HCT116 (cell line): Measurements from ENCODE around the gene HASPIN. TPM values are rescaled to one million over a fixed set of nuclear protein-coding genes. Genes with fewer than 3 reads are reported as not detected.
"Not testable (repeated sequence)": the region's sequence is repeated elsewhere in the genome, so short reads cannot be mapped to it uniquely, and the experiment has no call there.

Source experiments
- ATAC-seq: fragments of 200-7000 bp; cut with Tn5 transposase; 2 replicates; pipeline ENCODE4 v1.9.1; 2020; ENCODE audit warnings: mild to moderate bottlenecking, moderate library complexity
- BruUV-seq: library from RNA; stranded (reverse); fragments of 400-500 nt; replicated peaks from 2 replicates; lab custom pipeline; 2021; lab: Mats Ljungman, UMichigan
- CTCF ChIA-PET: fragments of 300-600 bp; sonication (Branson Sonifier 250); formaldehyde crosslinking; loops from one replicate; lab custom pipeline; 2021; ENCODE audit warnings: antibody characterized with exemption; lab: Charles Lee
- POLR2A ChIA-PET: fragments of 300-600, 350-600 bp; sonication (Branson Sonifier 250); formaldehyde crosslinking; loops from one replicate; lab custom pipeline; 2021; ENCODE audit warnings: antibody characterized with exemption; lab: Charles Lee
- RAD21 ChIA-PET, 2 experiments: fragments of 300-600 bp; sonication (Branson Sonifier 250); formaldehyde crosslinking; loops; one replicate each; lab custom pipeline; 2023; ENCODE audit warnings: low total read pairs in 2 of 2; ENCODE audit not compliant: uncharacterized antibody in 2 of 2, unreplicated experiment in 2 of 2, low non-redundant PET in 1 of 2; lab: Charles Lee
- DNase-seq: peaks from one replicate; pipeline ENCODE4 v3.0.0-alpha.2; 2010; ENCODE audit warnings: low read depth, low spot score
- H2AFZ ChIP-seq: fragments of 200-600 bp; shearing (Covaris generic), sonication (generic); 2 replicates; pipeline ENCODE4 v1.6.1; 2017; ENCODE audit warnings: low read depth, mixed run types, mixed read lengths, antibody characterized with exemption, low read length; ENCODE audit not compliant: poor library complexity, severe bottlenecking
- H3K27ac ChIP-seq: 2 replicates; pipeline ENCODE4 v1.5.1; 2012; ENCODE audit warnings: low read depth, low read length
- H3K27me3 ChIP-seq: fragments of 200-600 bp; sonication (generic); 2 replicates; pipeline ENCODE4 v1.6.1; 2016; ENCODE audit warnings: mixed run types, low read length, mixed read lengths; ENCODE audit not compliant: insufficient read depth
- H3K36me3 ChIP-seq, 2 experiments: fragments of 200-500 bp in 1 of 2; fragments of 200-600 bp in 1 of 2; sonication (Bioruptor generic) in 1 of 2; sonication (generic) in 1 of 2; 2 replicates each; pipeline versions ENCODE4 v1.5.1 to v1.6.1; 2014 to 2016; ENCODE audit warnings: low read length in 2 of 2, inconsistent platforms in 1 of 2, mixed read lengths in 1 of 2, mixed run types in 1 of 2; ENCODE audit not compliant: insufficient read depth in 2 of 2, control insufficient read depth in 1 of 2
- H3K4me1 ChIP-seq, 2 experiments: fragments of 200-600 bp in 1 of 2; sonication (generic) in 1 of 2; 2 replicates each; pipeline versions ENCODE4 v1.5.1 to v1.6.1; 2012 to 2017; ENCODE audit warnings: low read length in 2 of 2, inconsistent platforms in 1 of 2, mild to moderate bottlenecking in 1 of 2, mixed read lengths in 1 of 2, mixed run types in 1 of 2, moderate library complexity in 1 of 2; ENCODE audit not compliant: insufficient read depth in 2 of 2, control insufficient read depth in 1 of 2
- H3K4me2 ChIP-seq: fragments of 200-600 bp; sonication (generic); 2 replicates; pipeline ENCODE4 v1.6.1; 2017; ENCODE audit warnings: mixed run types, low read length, mixed read lengths
- H3K4me3 ChIP-seq, 2 experiments: fragments of 200-600 bp in 1 of 2; sonication (generic) in 1 of 2; replicated peaks in 1 of 2; 2 replicates each; pipeline ENCODE4 v1.5.1; 2011 to 2016; ENCODE audit warnings: low read length in 2 of 2, control low read depth in 1 of 2, low read depth in 1 of 2, mild to moderate bottlenecking in 1 of 2, mixed read lengths in 1 of 2, mixed run types in 1 of 2
- H3K79me2 ChIP-seq: fragments of 200-600 bp; sonication (generic); 2 replicates; pipeline ENCODE4 v1.6.1; 2017; ENCODE audit warnings: mild to moderate bottlenecking, mixed run types, low read length, moderate library complexity, mixed read lengths; ENCODE audit not compliant: insufficient read depth
- H3K9ac ChIP-seq: fragments of 200-600 bp; sonication (generic); 2 replicates; pipeline ENCODE4 v1.6.1; 2016; ENCODE audit warnings: low read length, mixed read lengths
- H3K9me2 ChIP-seq: fragments of 200-600 bp; sonication (generic), shearing (Covaris generic); 2 replicates; pipeline ENCODE4 v1.6.1; 2017; ENCODE audit warnings: mixed run types, mild to moderate bottlenecking, moderate library complexity; ENCODE audit not compliant: insufficient read depth
- H3K9me3 ChIP-seq, 2 experiments: fragments of 200-500 bp in 1 of 2; fragments of 200-600 bp in 1 of 2; sonication (Bioruptor generic) in 1 of 2; sonication (generic) in 1 of 2; 2 replicates each; pipeline ENCODE4 v1.6.1; 2014 to 2017; ENCODE audit warnings: low read length in 2 of 2, mixed read lengths in 2 of 2, inconsistent platforms in 1 of 2, low read depth in 1 of 2, mild to moderate bottlenecking in 1 of 2, mixed run types in 1 of 2, moderate library complexity in 1 of 2; ENCODE audit not compliant: control insufficient read depth in 1 of 2, insufficient read depth in 1 of 2
- H4K20me1 ChIP-seq: fragments of 200-600 bp; sonication (generic), shearing (Covaris generic); 2 replicates; pipeline ENCODE4 v1.6.1; 2017; ENCODE audit warnings: mixed run types, mild to moderate bottlenecking, moderate library complexity; ENCODE audit not compliant: insufficient read depth
- CTCF ChIP-seq, 3 experiments: fragments of 200-600 bp in 1 of 3; sonication (generic) in 1 of 3; IDR thresholded peaks in 2 of 3; conservative IDR thresholded peaks in 1 of 3; 2 replicates each; pipeline ENCODE4 v1.5.1; 2012 to 2017; ENCODE audit warnings: low read depth in 2 of 3, low read length in 2 of 3, antibody characterized with exemption in 1 of 3, borderline replicate concordance in 1 of 3, control low read depth in 1 of 3, mild to moderate bottlenecking in 1 of 3, mixed read lengths in 1 of 3, mixed run types in 1 of 3, moderate library complexity in 1 of 3; ENCODE audit not compliant: insufficient read depth in 1 of 3
- ELF1 ChIP-seq: IDR thresholded peaks from 2 replicates; pipeline ENCODE4 v1.6.1; 2012; ENCODE audit warnings: low read depth, borderline replicate concordance
- EZH2 ChIP-seq: fragments of 200-600 bp; sonication (generic); IDR thresholded peaks from 2 replicates; pipeline ENCODE4 v1.6.1; 2017; ENCODE audit warnings: antibody characterized with exemption, mixed run types
- EZH2phosphoT487 ChIP-seq: fragments of 200-600 bp; IDR thresholded peaks from 2 replicates; pipeline ENCODE4 v1.6.1; 2018; ENCODE audit warnings: antibody characterized with exemption, borderline replicate concordance
- MAX ChIP-seq: IDR thresholded peaks from 2 replicates; pipeline ENCODE4 v1.6.1; 2012
- POLR2A ChIP-seq: IDR thresholded peaks from 2 replicates; pipeline ENCODE4 v1.7.0; 2011; ENCODE audit warnings: borderline replicate concordance; ENCODE audit not compliant: insufficient read depth, insufficient read length; ENCODE audit errors: extremely low read depth
- SRF ChIP-seq: IDR thresholded peaks from 2 replicates; pipeline ENCODE4 v1.6.1; 2012; ENCODE audit warnings: low read depth
- ZNF274 ChIP-seq: fragments of 200-500 bp; sonication (Bioruptor generic); IDR thresholded peaks from 2 replicates; pipeline ENCODE4 v1.6.1; 2014; ENCODE audit warnings: mild to moderate bottlenecking, low read depth, low read length, inconsistent platforms
- intact Hi-C: fragments of 100-400 bp; cut with micrococcal nuclease; formaldehyde crosslinking; loops from 2 replicates; pipeline ENCODE4 v1.10.0; 2022
- total RNA-seq: library from RNA; stranded (reverse); gene quantifications from one replicate; pipeline ENCODE4 v1.2.1, GENCODE V29; 2021; ENCODE audit not compliant: unreplicated experiment
- TF ChIP-seq, protein P1 (sequence below): IDR thresholded peaks from 2 replicates; pipeline ENCODE4 v1.6.1; 2012

Gene HASPIN
- total RNA-seq, 1 experiment from 2014 or later, result 19.6 TPM

- no peak overlapping the region for H3K27ac ChIP-seq
Observed at GRCh38 chr17:3732210-3732621, 8.5 kb downstream of the HASPIN start.

GRCh38 chr17:3734911-3735276, 11.2 kb downstream of the HASPIN start:
- CTCF ChIA-PET, H3K4me3 ChIP-seq, ATAC-seq, DNase-seq, RAD21 ChIA-PET, H4K20me1 ChIP-seq, BruUV-seq, H3K9ac ChIP-seq, H2AFZ ChIP-seq, H3K79me2 ChIP-seq, H3K9me3 ChIP-seq, H3K27me3 ChIP-seq, H3K27ac ChIP-seq, H3K9me2 ChIP-seq, H3K4me2 ChIP-seq, H3K36me3 ChIP-seq, POLR2A ChIA-PET: not testable (repeated sequence)
- intact Hi-C loops, result loop anchor here (1.0 to 10.0 kb wide), 3 partner anchors 172 to 340 kb away; no protein-coding TSS in a partner anchor
- peaks cover 2 to 21% of the 10 kb centered on the region in 2 experiments; a peak in 3 of 4 replicates for H3K4me1 ChIP-seq

More at GRCh38 chr17:3732210-3732621, 8.5 kb downstream of the HASPIN start:
- Histone ChIP-seq H3K27me3 (no peaks in the 10 kb centered on the region), H3K4me3 (no peak overlapping the region), H2AFZ (no peak overlapping the region), H3K4me1 (no peaks in the 10 kb centered on the region), H3K79me2 (peaks cover 6% of the 10 kb centered on the region), H3K9me3 (no peaks in the 10 kb centered on the region), H4K20me1 (no peaks in the 10 kb centered on the region), H3K4me2 (no peak overlapping the region), H3K9ac (no peak overlapping the region), H3K36me3 (peaks cover 0 to 9% of the 10 kb centered on the region in 2 experiments; a peak in 1 of 4 replicates), H3K9me2 (no peaks in the 10 kb centered on the region)
- intact Hi-C loops, result loop anchor here (10.0 kb wide), 1 partner anchor 343 kb away; no protein-coding TSS in a partner anchor
- no peak for TF ChIP-seq MAX
- TF ChIP-seq, protein P1, sequence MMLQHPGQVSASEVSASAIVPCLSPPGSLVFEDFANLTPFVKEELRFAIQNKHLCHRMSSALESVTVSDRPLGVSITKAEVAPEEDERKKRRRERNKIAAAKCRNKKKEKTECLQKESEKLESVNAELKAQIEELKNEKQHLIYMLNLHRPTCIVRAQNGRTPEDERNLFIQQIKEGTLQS, result no peak
- TF ChIP-seq SRF, result no peak
- no peak for TF ChIP-seq ELF1
- no peak for TF ChIP-seq EZH2phosphoT487
- no peak for TF ChIP-seq POLR2A
- TF ChIP-seq EZH2, result no peak
- TF ChIP-seq ZNF274, result no peak
- TF ChIP-seq CTCF (IDR thresholded peaks at IDR 0.05 in 2 of 3, conservative IDR thresholded peaks at IDR 0.05 in 1 of 3; ENCODE audit: borderline replicate concordance in 1 of 3, insufficient read depth in 1 of 3, low read depth in 2 of 3, low read length in 2 of 3), result no peak
- BruUV-seq, result no TSS peak
- ChIA-PET CTCF (no interaction called here), RAD21 (no interaction called here), POLR2A (no interaction called here)
- ATAC-seq (no peak), DNase-seq (no peak)
